Astrocyte (in vitro differentiated cells and primary cell): Measurements from ENCODE around the gene PDE8A. TPM values are rescaled to one million over a fixed set of nuclear protein-coding genes. Genes with fewer than 3 reads are reported as not detected.

Experiments
- DNase-seq: peaks from one replicate; pipeline ENCODE4 v3.0.0-alpha.2; 2010; ENCODE audit warnings: low read depth
- FAIRE-seq: peaks from 2 replicates; lab custom pipeline; 2011; peaks lifted over from hg19 to GRCh38; lab: Jason Lieb, UNC
- H2AFZ ChIP-seq: 2 replicates; pipeline ENCODE4 v1.6.0; 2012; ENCODE audit warnings: low read depth, low read length, inconsistent platforms
- H3K27ac ChIP-seq: 2 replicates; pipeline ENCODE4 v1.5.1; 2011; ENCODE audit warnings: low read depth, low read length, inconsistent platforms
- H3K27me3 ChIP-seq: 2 replicates; pipeline ENCODE4 v1.6.0; 2011; ENCODE audit warnings: low read length, inconsistent platforms; ENCODE audit not compliant: insufficient read depth
- H3K36me3 ChIP-seq: 2 replicates; pipeline ENCODE4 v1.5.1; 2011; ENCODE audit warnings: low read length, inconsistent platforms; ENCODE audit not compliant: insufficient read depth
- H3K4me1 ChIP-seq: 2 replicates; pipeline ENCODE4 v1.5.1; 2011; ENCODE audit warnings: low read length, inconsistent platforms; ENCODE audit not compliant: insufficient read depth
- H3K4me2 ChIP-seq: 2 replicates; pipeline ENCODE4 v1.6.0; 2012; ENCODE audit warnings: low read length, inconsistent platforms
- H3K4me3 ChIP-seq: 2 replicates; pipeline ENCODE4 v1.5.1; 2011; ENCODE audit warnings: low read depth, mild to moderate bottlenecking, low read length, inconsistent platforms; ENCODE audit not compliant: insufficient read depth
- H3K79me2 ChIP-seq: 2 replicates; pipeline ENCODE4 v1.6.0; 2012; ENCODE audit warnings: mild to moderate bottlenecking, low read length, inconsistent platforms; ENCODE audit not compliant: insufficient read depth
- H3K9ac ChIP-seq: 2 replicates; pipeline ENCODE4 v1.6.0; 2012; ENCODE audit warnings: mild to moderate bottlenecking, low read length, inconsistent platforms
- H3K9me3 ChIP-seq: 2 replicates; pipeline ENCODE4 v1.5.1; 2012; ENCODE audit warnings: low read depth, mild to moderate bottlenecking, low read length, inconsistent platforms; ENCODE audit not compliant: insufficient read depth
- H4K20me1 ChIP-seq: 2 replicates; pipeline ENCODE4 v1.6.0; 2012; ENCODE audit warnings: low read length, inconsistent platforms; ENCODE audit not compliant: insufficient read depth
- H3K27ac Mint-ChIP-seq: one replicate; pipeline ENCODE4 v1.8.0; 2021; ENCODE audit warnings: mild to moderate bottlenecking, mixed read lengths; ENCODE audit not compliant: unreplicated experiment
- H3K27me3 Mint-ChIP-seq: one replicate; pipeline ENCODE4 v1.8.0; 2021; ENCODE audit warnings: low read depth, mixed read lengths; ENCODE audit not compliant: unreplicated experiment
- H3K36me3 Mint-ChIP-seq: one replicate; pipeline ENCODE4 v1.8.0; 2021; ENCODE audit warnings: low read depth, mixed read lengths; ENCODE audit not compliant: unreplicated experiment
- H3K4me1 Mint-ChIP-seq: one replicate; pipeline ENCODE4 v1.8.0; 2021; ENCODE audit warnings: low read depth, mixed read lengths; ENCODE audit not compliant: unreplicated experiment
- H3K4me3 Mint-ChIP-seq: one replicate; pipeline ENCODE4 v1.8.0; 2021; ENCODE audit warnings: mild to moderate bottlenecking, moderate library complexity, mixed read lengths; ENCODE audit not compliant: unreplicated experiment
- H3K9me3 Mint-ChIP-seq: one replicate; pipeline ENCODE4 v1.8.0; 2021; ENCODE audit warnings: mild to moderate bottlenecking, mixed read lengths; ENCODE audit not compliant: unreplicated experiment
- EZH2 ChIP-seq: IDR thresholded peaks from 2 replicates; pipeline ENCODE4 v1.6.1; 2012; ENCODE audit warnings: mild to moderate bottlenecking, low read length, inconsistent platforms; ENCODE audit not compliant: insufficient read depth
- total RNA-seq: library from RNA; stranded (reverse); gene quantifications from 2 replicates; pipeline ENCODE4 v1.2.1, GENCODE V29; 2021
- TF ChIP-seq, protein P1 (sequence below): IDR thresholded peaks from 2 replicates; pipeline ENCODE4 v1.5.1; 2011; ENCODE audit warnings: low read depth, mild to moderate bottlenecking, inconsistent platforms, low read length, moderate library complexity; ENCODE audit not compliant: insufficient read depth

The PDE8A gene
- total RNA-seq, 1 donor from 2014 or later = 18.0 TPM

DNA sequence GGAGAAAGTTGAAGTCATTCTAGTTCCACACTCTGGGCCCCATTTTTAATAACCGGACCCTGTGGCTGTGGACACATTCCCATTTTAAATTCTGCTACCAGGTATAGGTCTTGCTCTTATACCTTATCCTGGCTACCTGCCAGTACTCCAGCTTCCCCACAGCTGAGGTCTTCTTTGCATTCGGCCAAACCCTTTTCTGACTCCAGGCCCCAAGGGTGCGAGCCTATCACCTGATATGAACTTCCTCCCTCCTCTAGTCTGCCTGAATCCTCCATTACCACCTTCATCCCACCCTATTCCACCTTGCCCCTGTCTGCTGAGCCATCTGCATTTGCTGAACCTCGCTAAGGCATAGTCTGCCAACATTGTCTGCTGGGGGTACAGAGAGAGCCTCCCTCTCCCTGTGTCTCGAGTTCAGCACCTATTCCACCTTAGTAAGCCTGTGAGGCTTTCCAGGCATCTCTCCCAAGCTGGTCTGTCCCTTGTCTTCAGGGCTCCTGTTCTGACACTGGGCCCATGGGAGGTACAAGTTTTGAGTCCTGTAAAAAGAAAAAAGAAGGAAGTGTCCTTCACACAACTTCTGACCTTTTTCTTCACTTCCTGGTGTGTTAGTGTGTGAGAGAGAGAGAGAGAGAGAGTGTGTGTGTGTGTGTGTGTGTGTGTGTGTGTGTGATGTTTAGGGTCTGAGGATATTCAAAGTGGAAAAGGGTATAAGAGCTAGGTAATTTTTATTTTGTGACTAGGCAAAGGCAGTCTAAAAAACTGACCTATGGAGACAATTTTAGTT is 27.0 kb downstream of the PDE8A start:
- H3K27ac Mint-ChIP-seq = no peak overlapping the region
- Histone ChIP-seq H3K4me1 (peaks cover 2% of the 10 kb centered on the region), H2AFZ (no peak overlapping the region), H3K27ac (no peak overlapping the region), H3K36me3 (no peaks in the 10 kb centered on the region), H3K4me3 (no peak overlapping the region), H3K9ac (no peak overlapping the region), H3K4me2 (no peak overlapping the region), H3K79me2 (peaks cover 69% of the 10 kb centered on the region), H3K27me3 (no peaks in the 10 kb centered on the region), H4K20me1 (peaks cover 67% of the 10 kb centered on the region), H3K9me3 (no peaks in the 10 kb centered on the region)
- no peaks in the 10 kb centered on the region for H3K9me3 Mint-ChIP-seq
- TF ChIP-seq EZH2 = no peak
- TF ChIP-seq, protein P1, sequence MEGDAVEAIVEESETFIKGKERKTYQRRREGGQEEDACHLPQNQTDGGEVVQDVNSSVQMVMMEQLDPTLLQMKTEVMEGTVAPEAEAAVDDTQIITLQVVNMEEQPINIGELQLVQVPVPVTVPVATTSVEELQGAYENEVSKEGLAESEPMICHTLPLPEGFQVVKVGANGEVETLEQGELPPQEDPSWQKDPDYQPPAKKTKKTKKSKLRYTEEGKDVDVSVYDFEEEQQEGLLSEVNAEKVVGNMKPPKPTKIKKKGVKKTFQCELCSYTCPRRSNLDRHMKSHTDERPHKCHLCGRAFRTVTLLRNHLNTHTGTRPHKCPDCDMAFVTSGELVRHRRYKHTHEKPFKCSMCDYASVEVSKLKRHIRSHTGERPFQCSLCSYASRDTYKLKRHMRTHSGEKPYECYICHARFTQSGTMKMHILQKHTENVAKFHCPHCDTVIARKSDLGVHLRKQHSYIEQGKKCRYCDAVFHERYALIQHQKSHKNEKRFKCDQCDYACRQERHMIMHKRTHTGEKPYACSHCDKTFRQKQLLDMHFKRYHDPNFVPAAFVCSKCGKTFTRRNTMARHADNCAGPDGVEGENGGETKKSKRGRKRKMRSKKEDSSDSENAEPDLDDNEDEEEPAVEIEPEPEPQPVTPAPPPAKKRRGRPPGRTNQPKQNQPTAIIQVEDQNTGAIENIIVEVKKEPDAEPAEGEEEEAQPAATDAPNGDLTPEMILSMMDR = no peak
- H3K4me3 Mint-ChIP-seq = no peak overlapping the region
- no peaks in the 10 kb centered on the region for H3K36me3 Mint-ChIP-seq
- no peak for DNase-seq
- H3K4me1 Mint-ChIP-seq = peaks cover 11% of the 10 kb centered on the region
- FAIRE-seq = no peak
- H3K27me3 Mint-ChIP-seq = no peaks in the 10 kb centered on the region

GRCh38 chr15:85009435-85009834 is 27.8 kb downstream of the PDE8A start:
- Histone ChIP-seq H3K4me2 (no peak overlapping the region), H4K20me1 (peaks cover 67% of the 10 kb centered on the region)

More at GRCh38 chr15:85009435-85009834, 27.8 kb downstream of the PDE8A start:
- Histone ChIP-seq H3K9ac (no peak overlapping the region), H3K36me3 (no peaks in the 10 kb centered on the region), H3K27ac (no peak overlapping the region), H3K4me1 (peaks cover 2% of the 10 kb centered on the region), H3K27me3 (no peaks in the 10 kb centered on the region), H3K9me3 (no peaks in the 10 kb centered on the region), H3K79me2 (peaks cover 68% of the 10 kb centered on the region), H2AFZ (no peak overlapping the region), H3K4me3 (no peak overlapping the region)
- DNase-seq (no peak), FAIRE-seq (no peak)
- no peaks in the 10 kb centered on the region for H3K27me3 Mint-ChIP-seq
- H3K4me3 Mint-ChIP-seq = no peak overlapping the region
- H3K36me3 Mint-ChIP-seq = no peaks in the 10 kb centered on the region
- no peaks in the 10 kb centered on the region for H3K9me3 Mint-ChIP-seq
- H3K4me1 Mint-ChIP-seq = peaks cover 11% of the 10 kb centered on the region
- TF ChIP-seq EZH2 = no peak
- TF ChIP-seq, protein P1 = no peak
- no peak overlapping the region for H3K27ac Mint-ChIP-seq
